Thyroid gland (tissue), 4 donors: ENCODE measurements around the gene CACNA2D3.

Experiments
- CTCF ChIP-seq, 6 experiments: fragments of 200-600 bp in 3 of 6; fragments of 450-650 bp in 3 of 6; sonication (generic) in 3 of 6; IDR thresholded peaks; one replicate each; pipeline ENCODE4 v1.5.1; 2016 to 2019; ENCODE audit warnings: antibody characterized with exemption in 6 of 6, mild to moderate bottlenecking in 2 of 6, inconsistent platforms in 1 of 6, moderate library complexity in 1 of 6
- POLR2A ChIP-seq, 2 donors: fragments of 450-650 bp; IDR thresholded peaks; one replicate each; pipeline ENCODE4 v1.6.1; 2017; ENCODE audit warnings: antibody characterized with exemption in 2 of 2, mild to moderate bottlenecking in 2 of 2, moderate library complexity in 1 of 2

GRCh38 chr3:55097441-55097840 lies 975.1 kb downstream of the CACNA2D3 start:
- no peak for TF ChIP-seq POLR2A (IDR thresholded peaks at IDR 0.05)
- TF ChIP-seq CTCF (IDR thresholded peaks at IDR 0.05): no peak
